HCT116 (cell line): ENCODE results near the gene COG6. TPM values are rescaled to one million over a fixed set of nuclear protein-coding genes. Genes with fewer than 3 reads are reported as not detected.

Experiments used
- ATAC-seq: fragments of 200-7000 bp; cut with Tn5 transposase; 2 replicates; pipeline ENCODE4 v1.9.1; 2020; ENCODE audit warnings: mild to moderate bottlenecking, moderate library complexity
- BruUV-seq: library from RNA; stranded (reverse); fragments of 400-500 nt; replicated peaks from 2 replicates; lab custom pipeline; 2021; lab: Mats Ljungman, UMichigan
- CTCF ChIA-PET: fragments of 300-600 bp; sonication (Branson Sonifier 250); formaldehyde crosslinking; loops from one replicate; lab custom pipeline; 2021; ENCODE audit warnings: antibody characterized with exemption; lab: Charles Lee
- POLR2A ChIA-PET: fragments of 300-600, 350-600 bp; sonication (Branson Sonifier 250); formaldehyde crosslinking; loops from one replicate; lab custom pipeline; 2021; ENCODE audit warnings: antibody characterized with exemption; lab: Charles Lee
- RAD21 ChIA-PET, 2 experiments: fragments of 300-600 bp; sonication (Branson Sonifier 250); formaldehyde crosslinking; loops; one replicate each; lab custom pipeline; 2023; ENCODE audit warnings: low total read pairs in 2 of 2; ENCODE audit not compliant: uncharacterized antibody in 2 of 2, unreplicated experiment in 2 of 2, low non-redundant PET in 1 of 2; lab: Charles Lee
- DNase-seq: peaks from one replicate; pipeline ENCODE4 v3.0.0-alpha.2; 2010; ENCODE audit warnings: low read depth, low spot score
- H2AFZ ChIP-seq: fragments of 200-600 bp; shearing (Covaris generic), sonication (generic); 2 replicates; pipeline ENCODE4 v1.6.1; 2017; ENCODE audit warnings: low read depth, mixed run types, mixed read lengths, antibody characterized with exemption, low read length; ENCODE audit not compliant: poor library complexity, severe bottlenecking
- H3K27ac ChIP-seq: 2 replicates; pipeline ENCODE4 v1.5.1; 2012; ENCODE audit warnings: low read depth, low read length
- H3K27me3 ChIP-seq: fragments of 200-600 bp; sonication (generic); 2 replicates; pipeline ENCODE4 v1.6.1; 2016; ENCODE audit warnings: mixed run types, low read length, mixed read lengths; ENCODE audit not compliant: insufficient read depth
- H3K36me3 ChIP-seq, 2 experiments: fragments of 200-500 bp in 1 of 2; fragments of 200-600 bp in 1 of 2; sonication (Bioruptor generic) in 1 of 2; sonication (generic) in 1 of 2; 2 replicates each; pipeline versions ENCODE4 v1.5.1 to v1.6.1; 2014 to 2016; ENCODE audit warnings: low read length in 2 of 2, inconsistent platforms in 1 of 2, mixed read lengths in 1 of 2, mixed run types in 1 of 2; ENCODE audit not compliant: insufficient read depth in 2 of 2, control insufficient read depth in 1 of 2
- H3K4me1 ChIP-seq, 2 experiments: fragments of 200-600 bp in 1 of 2; sonication (generic) in 1 of 2; 2 replicates each; pipeline versions ENCODE4 v1.5.1 to v1.6.1; 2012 to 2017; ENCODE audit warnings: low read length in 2 of 2, inconsistent platforms in 1 of 2, mild to moderate bottlenecking in 1 of 2, mixed read lengths in 1 of 2, mixed run types in 1 of 2, moderate library complexity in 1 of 2; ENCODE audit not compliant: insufficient read depth in 2 of 2, control insufficient read depth in 1 of 2
- H3K4me2 ChIP-seq: fragments of 200-600 bp; sonication (generic); 2 replicates; pipeline ENCODE4 v1.6.1; 2017; ENCODE audit warnings: mixed run types, low read length, mixed read lengths
- H3K4me3 ChIP-seq, 2 experiments: fragments of 200-600 bp in 1 of 2; sonication (generic) in 1 of 2; replicated peaks in 1 of 2; 2 replicates each; pipeline ENCODE4 v1.5.1; 2011 to 2016; ENCODE audit warnings: low read length in 2 of 2, control low read depth in 1 of 2, low read depth in 1 of 2, mild to moderate bottlenecking in 1 of 2, mixed read lengths in 1 of 2, mixed run types in 1 of 2
- H3K79me2 ChIP-seq: fragments of 200-600 bp; sonication (generic); 2 replicates; pipeline ENCODE4 v1.6.1; 2017; ENCODE audit warnings: mild to moderate bottlenecking, mixed run types, low read length, moderate library complexity, mixed read lengths; ENCODE audit not compliant: insufficient read depth
- H3K9ac ChIP-seq: fragments of 200-600 bp; sonication (generic); 2 replicates; pipeline ENCODE4 v1.6.1; 2016; ENCODE audit warnings: low read length, mixed read lengths
- H3K9me2 ChIP-seq: fragments of 200-600 bp; sonication (generic), shearing (Covaris generic); 2 replicates; pipeline ENCODE4 v1.6.1; 2017; ENCODE audit warnings: mixed run types, mild to moderate bottlenecking, moderate library complexity; ENCODE audit not compliant: insufficient read depth
- H3K9me3 ChIP-seq, 2 experiments: fragments of 200-500 bp in 1 of 2; fragments of 200-600 bp in 1 of 2; sonication (Bioruptor generic) in 1 of 2; sonication (generic) in 1 of 2; 2 replicates each; pipeline ENCODE4 v1.6.1; 2014 to 2017; ENCODE audit warnings: low read length in 2 of 2, mixed read lengths in 2 of 2, inconsistent platforms in 1 of 2, low read depth in 1 of 2, mild to moderate bottlenecking in 1 of 2, mixed run types in 1 of 2, moderate library complexity in 1 of 2; ENCODE audit not compliant: control insufficient read depth in 1 of 2, insufficient read depth in 1 of 2
- H4K20me1 ChIP-seq: fragments of 200-600 bp; sonication (generic), shearing (Covaris generic); 2 replicates; pipeline ENCODE4 v1.6.1; 2017; ENCODE audit warnings: mixed run types, mild to moderate bottlenecking, moderate library complexity; ENCODE audit not compliant: insufficient read depth
- CBX3 ChIP-seq: IDR thresholded peaks from 2 replicates; pipeline ENCODE4 v1.6.1; 2012; ENCODE audit warnings: low read depth
- CEBPB ChIP-seq: IDR thresholded peaks from 2 replicates; pipeline ENCODE4 v1.6.1; 2012; ENCODE audit warnings: low read depth
- ELF1 ChIP-seq: IDR thresholded peaks from 2 replicates; pipeline ENCODE4 v1.6.1; 2012; ENCODE audit warnings: low read depth, borderline replicate concordance
- EZH2 ChIP-seq: fragments of 200-600 bp; sonication (generic); IDR thresholded peaks from 2 replicates; pipeline ENCODE4 v1.6.1; 2017; ENCODE audit warnings: antibody characterized with exemption, mixed run types
- EZH2phosphoT487 ChIP-seq: fragments of 200-600 bp; IDR thresholded peaks from 2 replicates; pipeline ENCODE4 v1.6.1; 2018; ENCODE audit warnings: antibody characterized with exemption, borderline replicate concordance
- FOSL1 ChIP-seq: IDR thresholded peaks from 2 replicates; pipeline ENCODE4 v1.6.1; 2012; ENCODE audit warnings: low read depth
- JUND ChIP-seq: IDR thresholded peaks from 2 replicates; pipeline ENCODE4 v1.6.1; 2012
- POLR2A ChIP-seq: IDR thresholded peaks from 2 replicates; pipeline ENCODE4 v1.7.0; 2011; ENCODE audit warnings: borderline replicate concordance; ENCODE audit not compliant: insufficient read depth, insufficient read length; ENCODE audit errors: extremely low read depth
- RAD21 ChIP-seq: IDR thresholded peaks from 2 replicates; pipeline ENCODE4 v1.6.1; 2012; ENCODE audit warnings: low read depth, mild to moderate bottlenecking
- SIN3A ChIP-seq: IDR thresholded peaks from 2 replicates; pipeline ENCODE4 v1.6.1; 2012; ENCODE audit warnings: low read depth
- SP1 ChIP-seq: IDR thresholded peaks from 2 replicates; pipeline ENCODE4 v1.6.1; 2012; ENCODE audit warnings: low read depth
- SRF ChIP-seq: IDR thresholded peaks from 2 replicates; pipeline ENCODE4 v1.6.1; 2012; ENCODE audit warnings: low read depth
- TCF7L2 ChIP-seq: IDR thresholded peaks from 2 replicates; pipeline ENCODE4 v1.7.0; 2011; ENCODE audit warnings: borderline replicate concordance, inconsistent platforms; ENCODE audit not compliant: insufficient read depth, insufficient read length; ENCODE audit errors: extremely low read depth
- YY1 ChIP-seq: IDR thresholded peaks from 2 replicates; pipeline ENCODE4 v1.6.1; 2011; ENCODE audit warnings: low read length, low read depth, moderate library complexity, mild to moderate bottlenecking; ENCODE audit not compliant: insufficient replicate concordance; ENCODE audit errors: extremely low read depth
- ZFX ChIP-seq: fragments of 450-650 bp; IDR thresholded peaks from 2 replicates; pipeline ENCODE4 v1.6.1; 2017
- ZNF274 ChIP-seq: fragments of 200-500 bp; sonication (Bioruptor generic); IDR thresholded peaks from 2 replicates; pipeline ENCODE4 v1.6.1; 2014; ENCODE audit warnings: mild to moderate bottlenecking, low read depth, low read length, inconsistent platforms
- intact Hi-C: fragments of 100-400 bp; cut with micrococcal nuclease; formaldehyde crosslinking; loops from 2 replicates; pipeline ENCODE4 v1.10.0; 2022
- total RNA-seq: library from RNA; stranded (reverse); gene quantifications from one replicate; pipeline ENCODE4 v1.2.1, GENCODE V29; 2021; ENCODE audit not compliant: unreplicated experiment
- TF ChIP-seq, protein P1 (sequence below): IDR thresholded peaks from 2 replicates; pipeline ENCODE4 v1.6.1; 2012
- TF ChIP-seq, protein P2 (sequence below): IDR thresholded peaks from 2 replicates; pipeline ENCODE4 v1.6.1; 2012
- TF ChIP-seq, protein P3 (sequence below), 3 experiments: fragments of 200-600 bp in 1 of 3; sonication (generic) in 1 of 3; IDR thresholded peaks in 2 of 3; conservative IDR thresholded peaks in 1 of 3; 2 replicates each; pipeline ENCODE4 v1.5.1; 2012 to 2017; ENCODE audit warnings: low read depth in 2 of 3, low read length in 2 of 3, antibody characterized with exemption in 1 of 3, borderline replicate concordance in 1 of 3, control low read depth in 1 of 3, mild to moderate bottlenecking in 1 of 3, mixed read lengths in 1 of 3, mixed run types in 1 of 3, moderate library complexity in 1 of 3; ENCODE audit not compliant: insufficient read depth in 1 of 3
- TF ChIP-seq, protein P4 (sequence below): IDR thresholded peaks from 2 replicates; pipeline ENCODE4 v1.6.1; 2012; ENCODE audit warnings: low read depth

COG6 gene
- total RNA-seq, 1 experiment from 2014 or later: 33.6 TPM

DNA sequence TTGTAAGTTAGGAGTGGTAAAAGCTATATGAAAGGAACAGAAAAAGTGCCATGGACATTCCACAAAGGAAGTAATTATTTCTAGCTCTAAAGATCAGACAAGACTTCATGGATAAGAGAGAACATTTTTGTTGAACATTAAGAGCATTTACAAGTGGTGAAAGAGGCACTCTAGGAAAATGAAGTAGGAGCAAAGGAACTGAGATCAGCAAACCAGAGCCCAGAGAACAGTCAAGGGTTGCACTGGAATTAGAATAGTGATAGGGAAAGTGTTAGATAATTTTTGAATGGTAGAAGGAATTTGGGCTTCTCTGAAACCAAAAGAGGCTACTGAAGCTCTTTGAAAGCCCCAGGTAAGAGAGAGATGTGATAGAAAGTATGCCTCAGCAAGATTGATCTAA lies 94.1 kb downstream of the COG6 start:
- no peak overlapping the region for H3K4me2 ChIP-seq
- ChIA-PET POLR2A (no interaction called here), CTCF (no interaction called here), RAD21 (no interaction called here)
- no TSS peak for BruUV-seq
- H3K9me3 ChIP-seq: no peaks in the 10 kb centered on the region
- no peak overlapping the region for H3K27ac ChIP-seq
- no peaks in the 10 kb centered on the region for H4K20me1 ChIP-seq
- no peaks in the 10 kb centered on the region for H3K4me1 ChIP-seq
- H3K9ac ChIP-seq: no peak overlapping the region
- no peak overlapping the region for H3K4me3 ChIP-seq
- no peaks in the 10 kb centered on the region for H3K36me3 ChIP-seq
- H2AFZ ChIP-seq: no peak overlapping the region
- no peaks in the 10 kb centered on the region for H3K9me2 ChIP-seq
- DNase-seq: no peak
- H3K27me3 ChIP-seq: no peaks in the 10 kb centered on the region
- no peaks in the 10 kb centered on the region for H3K79me2 ChIP-seq
- no peak for ATAC-seq
- intact Hi-C loops: no loop called here
- TF ChIP-seq SIN3A (no peak), EZH2phosphoT487 (no peak), CBX3 (no peak), ZFX (no peak), TCF7L2 (no peak), SP1 (no peak), FOSL1 (no peak), JUND (no peak), YY1 (no peak), RAD21 (no peak), ZNF274 (no peak), ELF1 (no peak), CEBPB (no peak), POLR2A (no peak), EZH2 (no peak), SRF (no peak)
- TF ChIP-seq, protein P1, sequence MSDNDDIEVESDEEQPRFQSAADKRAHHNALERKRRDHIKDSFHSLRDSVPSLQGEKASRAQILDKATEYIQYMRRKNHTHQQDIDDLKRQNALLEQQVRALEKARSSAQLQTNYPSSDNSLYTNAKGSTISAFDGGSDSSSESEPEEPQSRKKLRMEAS: no peak
- TF ChIP-seq, protein P2, sequence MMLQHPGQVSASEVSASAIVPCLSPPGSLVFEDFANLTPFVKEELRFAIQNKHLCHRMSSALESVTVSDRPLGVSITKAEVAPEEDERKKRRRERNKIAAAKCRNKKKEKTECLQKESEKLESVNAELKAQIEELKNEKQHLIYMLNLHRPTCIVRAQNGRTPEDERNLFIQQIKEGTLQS: no peak
- TF ChIP-seq, protein P3, sequence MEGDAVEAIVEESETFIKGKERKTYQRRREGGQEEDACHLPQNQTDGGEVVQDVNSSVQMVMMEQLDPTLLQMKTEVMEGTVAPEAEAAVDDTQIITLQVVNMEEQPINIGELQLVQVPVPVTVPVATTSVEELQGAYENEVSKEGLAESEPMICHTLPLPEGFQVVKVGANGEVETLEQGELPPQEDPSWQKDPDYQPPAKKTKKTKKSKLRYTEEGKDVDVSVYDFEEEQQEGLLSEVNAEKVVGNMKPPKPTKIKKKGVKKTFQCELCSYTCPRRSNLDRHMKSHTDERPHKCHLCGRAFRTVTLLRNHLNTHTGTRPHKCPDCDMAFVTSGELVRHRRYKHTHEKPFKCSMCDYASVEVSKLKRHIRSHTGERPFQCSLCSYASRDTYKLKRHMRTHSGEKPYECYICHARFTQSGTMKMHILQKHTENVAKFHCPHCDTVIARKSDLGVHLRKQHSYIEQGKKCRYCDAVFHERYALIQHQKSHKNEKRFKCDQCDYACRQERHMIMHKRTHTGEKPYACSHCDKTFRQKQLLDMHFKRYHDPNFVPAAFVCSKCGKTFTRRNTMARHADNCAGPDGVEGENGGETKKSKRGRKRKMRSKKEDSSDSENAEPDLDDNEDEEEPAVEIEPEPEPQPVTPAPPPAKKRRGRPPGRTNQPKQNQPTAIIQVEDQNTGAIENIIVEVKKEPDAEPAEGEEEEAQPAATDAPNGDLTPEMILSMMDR (IDR thresholded peaks at IDR 0.05 in 2 of 3, conservative IDR thresholded peaks at IDR 0.05 in 1 of 3; ENCODE audit: borderline replicate concordance in 1 of 3, insufficient read depth in 1 of 3, low read depth in 2 of 3, low read length in 2 of 3): no peak
- TF ChIP-seq, protein P4, sequence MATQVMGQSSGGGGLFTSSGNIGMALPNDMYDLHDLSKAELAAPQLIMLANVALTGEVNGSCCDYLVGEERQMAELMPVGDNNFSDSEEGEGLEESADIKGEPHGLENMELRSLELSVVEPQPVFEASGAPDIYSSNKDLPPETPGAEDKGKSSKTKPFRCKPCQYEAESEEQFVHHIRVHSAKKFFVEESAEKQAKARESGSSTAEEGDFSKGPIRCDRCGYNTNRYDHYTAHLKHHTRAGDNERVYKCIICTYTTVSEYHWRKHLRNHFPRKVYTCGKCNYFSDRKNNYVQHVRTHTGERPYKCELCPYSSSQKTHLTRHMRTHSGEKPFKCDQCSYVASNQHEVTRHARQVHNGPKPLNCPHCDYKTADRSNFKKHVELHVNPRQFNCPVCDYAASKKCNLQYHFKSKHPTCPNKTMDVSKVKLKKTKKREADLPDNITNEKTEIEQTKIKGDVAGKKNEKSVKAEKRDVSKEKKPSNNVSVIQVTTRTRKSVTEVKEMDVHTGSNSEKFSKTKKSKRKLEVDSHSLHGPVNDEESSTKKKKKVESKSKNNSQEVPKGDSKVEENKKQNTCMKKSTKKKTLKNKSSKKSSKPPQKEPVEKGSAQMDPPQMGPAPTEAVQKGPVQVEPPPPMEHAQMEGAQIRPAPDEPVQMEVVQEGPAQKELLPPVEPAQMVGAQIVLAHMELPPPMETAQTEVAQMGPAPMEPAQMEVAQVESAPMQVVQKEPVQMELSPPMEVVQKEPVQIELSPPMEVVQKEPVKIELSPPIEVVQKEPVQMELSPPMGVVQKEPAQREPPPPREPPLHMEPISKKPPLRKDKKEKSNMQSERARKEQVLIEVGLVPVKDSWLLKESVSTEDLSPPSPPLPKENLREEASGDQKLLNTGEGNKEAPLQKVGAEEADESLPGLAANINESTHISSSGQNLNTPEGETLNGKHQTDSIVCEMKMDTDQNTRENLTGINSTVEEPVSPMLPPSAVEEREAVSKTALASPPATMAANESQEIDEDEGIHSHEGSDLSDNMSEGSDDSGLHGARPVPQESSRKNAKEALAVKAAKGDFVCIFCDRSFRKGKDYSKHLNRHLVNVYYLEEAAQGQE: no peak
